PC-3 (cell line): ENCODE data around the gene ERBB4. TPM values are rescaled to one million over a fixed set of nuclear protein-coding genes. Genes with fewer than 3 reads are reported as not detected.
A peak's percentile ranks its signal among the peaks of the same experiment; 100 is the strongest.

Experiments
- ATAC-seq: fragments of 200-7000 bp; cut with Tn5 transposase; 2 replicates; pipeline ENCODE4 v1.9.1; 2020; ENCODE audit warnings: mild to moderate bottlenecking, moderate library complexity
- BruUV-seq: library from RNA; stranded (reverse); fragments of 400-500 nt; replicated peaks from 2 replicates; lab custom pipeline; 2021; lab: Mats Ljungman, UMichigan
- CTCF ChIA-PET: fragments of 300-600 bp; sonication (Branson Sonifier 250); formaldehyde crosslinking; loops from one replicate; lab custom pipeline; 2022; ENCODE audit warnings: antibody characterized with exemption; lab: Charles Lee
- POLR2A ChIA-PET: fragments of 300-600 bp; sonication (Branson Sonifier 250); formaldehyde crosslinking; loops from one replicate; lab custom pipeline; 2022; ENCODE audit warnings: antibody characterized with exemption; ENCODE audit not compliant: unreplicated experiment; lab: Charles Lee
- DNase-seq: peaks from one replicate; pipeline ENCODE4 v3.0.0-alpha.2; 2015
- H2AFZ ChIP-seq: fragments of 300-600 bp; sonication (generic); 2 replicates; pipeline ENCODE4 v1.6.0; 2016; ENCODE audit warnings: antibody characterized with exemption, low read length
- H3F3A ChIP-seq: fragments of 300-600 bp; sonication (generic); one replicate; pipeline ENCODE4 v1.6.0; 2017; ENCODE audit warnings: antibody characterized with exemption, low read length, control low read depth, mild to moderate bottlenecking; ENCODE audit not compliant: unreplicated experiment
- H3K27ac ChIP-seq: fragments of 300-600 bp; sonication (generic); 2 replicates; pipeline ENCODE4 v1.5.1; 2016; ENCODE audit warnings: mild to moderate bottlenecking, low read length
- H3K27me3 ChIP-seq: fragments of 300-600 bp; sonication (generic); 2 replicates; pipeline ENCODE4 v1.6.1; 2016; ENCODE audit warnings: low read length, mixed read lengths
- H3K36me3 ChIP-seq: fragments of 300-600 bp; sonication (generic); 2 replicates; pipeline ENCODE4 v1.6.1; 2016; ENCODE audit warnings: low read depth, mixed run types, low read length, mixed read lengths
- H3K4me1 ChIP-seq: fragments of 300-600 bp; sonication (generic); 2 replicates; pipeline ENCODE4 v1.5.1; 2016; ENCODE audit warnings: low read length; ENCODE audit not compliant: insufficient read depth
- H3K4me2 ChIP-seq: fragments of 300-600 bp; sonication (generic); 2 replicates; pipeline ENCODE4 v1.6.0; 2016; ENCODE audit warnings: low read length
- H3K4me3 ChIP-seq: fragments of 300-600 bp; sonication (generic); 2 replicates; pipeline ENCODE4 v1.5.1; 2016; ENCODE audit warnings: mild to moderate bottlenecking, low read length, mixed read lengths
- H3K79me2 ChIP-seq: fragments of 300-600 bp; sonication (generic); 2 replicates; pipeline ENCODE4 v1.6.1; 2017; ENCODE audit warnings: low read length, mixed read lengths
- H3K9ac ChIP-seq: fragments of 300-600 bp; sonication (generic); 2 replicates; pipeline ENCODE4 v1.6.0; 2016; ENCODE audit warnings: mild to moderate bottlenecking, low read length
- H3K9me2 ChIP-seq: fragments of 300-600 bp; sonication (generic); replicated peaks from 2 replicates; pipeline ENCODE4 v1.6.1; 2016; ENCODE audit warnings: mixed run types, low read length, mixed read lengths
- H3K9me3 ChIP-seq: fragments of 300-600 bp; sonication (generic); 2 replicates; pipeline ENCODE4 v1.6.1; 2016; ENCODE audit warnings: low read length, mixed read lengths
- H4K20me1 ChIP-seq: fragments of 300-600 bp; sonication (generic); 2 replicates; pipeline ENCODE4 v1.6.1; 2016; ENCODE audit warnings: low read length, mixed read lengths
- CTCF ChIP-seq: fragments of 300-600 bp; sonication (generic); conservative IDR thresholded peaks from 2 replicates; pipeline ENCODE4 v1.5.1; 2017; ENCODE audit warnings: antibody characterized with exemption, low read depth, mild to moderate bottlenecking, low read length
- EZH2 ChIP-seq: fragments of 300-600 bp; sonication (generic); IDR thresholded peaks from one replicate; pipeline ENCODE4 v1.6.1; 2017; ENCODE audit warnings: antibody characterized with exemption, mild to moderate bottlenecking, low read length; ENCODE audit not compliant: unreplicated experiment
- EZH2phosphoT487 ChIP-seq: fragments of 300-600 bp; sonication (generic); IDR thresholded peaks from 2 replicates; pipeline ENCODE4 v1.6.1; 2018; ENCODE audit warnings: mild to moderate bottlenecking, antibody characterized with exemption, low read length, borderline replicate concordance
- intact Hi-C: fragments of 100-400 bp; cut with micrococcal nuclease; formaldehyde crosslinking; loops from 2 replicates; pipeline ENCODE4 v1.9.0; 2023
- total RNA-seq: library from RNA; depleted of rRNA; stranded (reverse); fragments of >200 nt; gene quantifications from 2 replicates; pipeline ENCODE4 v1.2.3, GENCODE V29; 2014

The ERBB4 gene
- total RNA-seq, 1 experiment from 2014 or later = under 0.01 TPM

- peaks cover 4% of the 10 kb centered on the region; the same call in 1 of the 2 replicates for H3K27me3 ChIP-seq
- no peak overlapping the region for H3K4me3 ChIP-seq
- ATAC-seq (no peak), DNase-seq (peak; percentile 14)
- no peak overlapping the region for H3K27ac ChIP-seq
- no peak overlapping the region for H2AFZ ChIP-seq
- peak; percentile 52 for TF ChIP-seq CTCF
- no peak for TF ChIP-seq EZH2
- no peaks in the 10 kb centered on the region for H3K9me3 ChIP-seq
- H3K4me2 ChIP-seq = no peak overlapping the region
- H3K79me2 ChIP-seq = no peaks in the 10 kb centered on the region
- ChIA-PET POLR2A (no interaction called here), CTCF (no interaction called here)
- no peaks in the 10 kb centered on the region for H3K4me1 ChIP-seq
- intact Hi-C loops = loop anchor here (10.0 kb wide), 3 partner anchors 283 to 523 kb away; no protein-coding TSS in a partner anchor
- no peaks in the 10 kb centered on the region for H3F3A ChIP-seq
- BruUV-seq = no TSS peak
- no peaks in the 10 kb centered on the region for H3K9me2 ChIP-seq
- no peaks in the 10 kb centered on the region for H4K20me1 ChIP-seq
- no peaks in the 10 kb centered on the region for H3K36me3 ChIP-seq
- H3K9ac ChIP-seq = no peak overlapping the region
These were observed 10.3 kb downstream of the ERBB4 start for GRCh38 chr2:212528106-212528856.

GRCh38 chr2:212526059-212526458, 12.5 kb downstream of the ERBB4 start:
- Histone ChIP-seq H3K79me2 (no peaks in the 10 kb centered on the region), H3K9me3 (no peaks in the 10 kb centered on the region), H3K9ac (no peak overlapping the region), H3K36me3 (no peaks in the 10 kb centered on the region), H3K27me3 (0 out of 2 replicates have a peak, but pooled peaks cover 3% of the 10 kb centered on the region), H3F3A (no peaks in the 10 kb centered on the region), H2AFZ (no peak overlapping the region), H3K4me1 (no peaks in the 10 kb centered on the region), H3K4me2 (no peak overlapping the region), H3K4me3 (no peak overlapping the region), H3K27ac (no peak overlapping the region), H3K9me2 (no peaks in the 10 kb centered on the region), H4K20me1 (no peaks in the 10 kb centered on the region)
- POLR2A ChIA-PET = interaction anchor here (0.6 kb wide), 1 partner anchor 59 kb away, joined by 4 read pairs; no protein-coding TSS in a partner anchor
- no TSS peak for BruUV-seq
- no peak for ATAC-seq
- no peak for TF ChIP-seq EZH2
- no peak for TF ChIP-seq CTCF
- no peak for TF ChIP-seq EZH2phosphoT487
- no peak for DNase-seq
- CTCF ChIA-PET = no interaction called here
- intact Hi-C loops = loop anchor here (10.0 kb wide), 3 partner anchors 281 to 521 kb away; no protein-coding TSS in a partner anchor

GRCh38 chr2:212523756-212524155, 14.8 kb downstream of the ERBB4 start:
- BruUV-seq = no TSS peak
- Histone ChIP-seq H3K27ac (no peak overlapping the region), H3K27me3 (0 out of 2 replicates have a peak, but pooled peaks cover 3% of the 10 kb centered on the region), H2AFZ (no peak overlapping the region), H3K36me3 (no peaks in the 10 kb centered on the region), H3F3A (no peaks in the 10 kb centered on the region), H4K20me1 (no peaks in the 10 kb centered on the region), H3K4me3 (no peak overlapping the region), H3K9ac (no peak overlapping the region), H3K9me2 (no peaks in the 10 kb centered on the region), H3K4me1 (no peaks in the 10 kb centered on the region), H3K9me3 (no peaks in the 10 kb centered on the region), H3K79me2 (no peaks in the 10 kb centered on the region), H3K4me2 (no peak overlapping the region)
- POLR2A ChIA-PET = no interaction called here
- DNase-seq (no peak), ATAC-seq (no peak)
- TF ChIP-seq EZH2 (no peak), CTCF (no peak), EZH2phosphoT487 (no peak)
- intact Hi-C loops = loop anchor here (5.0 to 10.0 kb wide), 4 partner anchors 44 to 519 kb away; no protein-coding TSS in a partner anchor
- CTCF ChIA-PET = no interaction called here
